Measurements from ENCODE around the gene AQP7.

GRCh38 chr9:33340186-33340585 is 62.2 kb downstream of the AQP7 start:
- TF ChIP-seq CTCF (IDR thresholded peaks at IDR 0.05; ENCODE audit: poor library complexity, severe bottlenecking) (no peak), POLR2AphosphoS5 (IDR thresholded peaks at IDR 0.05) (no peak), TAF1 (IDR thresholded peaks at IDR 0.05; ENCODE audit: low read depth) (no peak), EP300 (conservative IDR thresholded peaks at IDR 0.05; ENCODE audit: poor library complexity, severe bottlenecking) (no peak), RAD21 (conservative IDR thresholded peaks at IDR 0.05) (no peak), EZH2 (IDR thresholded peaks at IDR 0.05; ENCODE audit: borderline replicate concordance, insufficient read depth, low read length, poor library complexity, severe bottlenecking) (no peak), REST (IDR thresholded peaks at IDR 0.05; ENCODE audit: borderline replicate concordance) (no peak), MXI1 (conservative IDR thresholded peaks at IDR 0.05; ENCODE audit: poor library complexity, severe bottlenecking) (no peak), SMC3 (conservative IDR thresholded peaks at IDR 0.05; ENCODE audit: poor library complexity) (no peak)

Data from neural cell (in vitro differentiated cells).